Peyer's patch (tissue), 4 donors: ENCODE results near the gene RGMB.

Experiments
- POLR2A ChIP-seq, 2 donors: fragments of 450-650 bp; IDR thresholded peaks; one replicate each; pipeline ENCODE4 v1.5.1; 2017; ENCODE audit warnings: antibody characterized with exemption in 2 of 2, mild to moderate bottlenecking in 2 of 2, moderate library complexity in 2 of 2
- TF ChIP-seq, protein P1 (sequence below), 6 experiments: fragments of 450-650 bp in 4 of 6; fragments of 200-600 bp in 2 of 6; sonication (generic) in 1 of 6; IDR thresholded peaks; one replicate each; pipeline ENCODE4 v1.5.1; 2017 to 2019; ENCODE audit warnings: antibody characterized with exemption in 6 of 6, mild to moderate bottlenecking in 3 of 6, moderate library complexity in 1 of 6

DNA sequence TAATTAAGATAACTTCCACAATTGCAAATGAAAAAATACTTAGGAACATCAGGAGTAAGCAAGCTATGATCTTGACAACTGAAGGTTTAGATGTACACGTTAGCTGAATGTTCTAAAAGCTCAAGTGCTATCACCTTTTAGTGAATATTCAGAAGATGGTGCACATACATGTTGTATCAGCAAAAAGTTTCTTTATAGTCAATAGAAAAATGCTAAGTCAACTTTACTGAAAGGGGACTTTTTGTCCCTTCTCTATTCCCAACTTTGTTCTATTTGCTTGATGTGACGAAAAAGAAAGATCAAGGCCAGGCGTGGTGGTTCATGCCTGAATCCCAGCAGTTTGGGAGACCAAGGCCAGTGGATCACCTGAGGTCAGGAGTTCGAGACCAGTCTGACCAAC, 7.6 kb upstream of the RGMB start:
- TF ChIP-seq, protein P1, sequence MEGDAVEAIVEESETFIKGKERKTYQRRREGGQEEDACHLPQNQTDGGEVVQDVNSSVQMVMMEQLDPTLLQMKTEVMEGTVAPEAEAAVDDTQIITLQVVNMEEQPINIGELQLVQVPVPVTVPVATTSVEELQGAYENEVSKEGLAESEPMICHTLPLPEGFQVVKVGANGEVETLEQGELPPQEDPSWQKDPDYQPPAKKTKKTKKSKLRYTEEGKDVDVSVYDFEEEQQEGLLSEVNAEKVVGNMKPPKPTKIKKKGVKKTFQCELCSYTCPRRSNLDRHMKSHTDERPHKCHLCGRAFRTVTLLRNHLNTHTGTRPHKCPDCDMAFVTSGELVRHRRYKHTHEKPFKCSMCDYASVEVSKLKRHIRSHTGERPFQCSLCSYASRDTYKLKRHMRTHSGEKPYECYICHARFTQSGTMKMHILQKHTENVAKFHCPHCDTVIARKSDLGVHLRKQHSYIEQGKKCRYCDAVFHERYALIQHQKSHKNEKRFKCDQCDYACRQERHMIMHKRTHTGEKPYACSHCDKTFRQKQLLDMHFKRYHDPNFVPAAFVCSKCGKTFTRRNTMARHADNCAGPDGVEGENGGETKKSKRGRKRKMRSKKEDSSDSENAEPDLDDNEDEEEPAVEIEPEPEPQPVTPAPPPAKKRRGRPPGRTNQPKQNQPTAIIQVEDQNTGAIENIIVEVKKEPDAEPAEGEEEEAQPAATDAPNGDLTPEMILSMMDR (IDR thresholded peaks at IDR 0.05) = no peak
- TF ChIP-seq POLR2A (IDR thresholded peaks at IDR 0.05) = no peak
